ENCODE data around the gene NCR2. TPM values are rescaled to one million over a fixed set of nuclear protein-coding genes. Genes with fewer than 3 reads are reported as not detected.

The NCR2 gene
- total RNA-seq, 1 donor from 2014 or later = not detected

DNA sequence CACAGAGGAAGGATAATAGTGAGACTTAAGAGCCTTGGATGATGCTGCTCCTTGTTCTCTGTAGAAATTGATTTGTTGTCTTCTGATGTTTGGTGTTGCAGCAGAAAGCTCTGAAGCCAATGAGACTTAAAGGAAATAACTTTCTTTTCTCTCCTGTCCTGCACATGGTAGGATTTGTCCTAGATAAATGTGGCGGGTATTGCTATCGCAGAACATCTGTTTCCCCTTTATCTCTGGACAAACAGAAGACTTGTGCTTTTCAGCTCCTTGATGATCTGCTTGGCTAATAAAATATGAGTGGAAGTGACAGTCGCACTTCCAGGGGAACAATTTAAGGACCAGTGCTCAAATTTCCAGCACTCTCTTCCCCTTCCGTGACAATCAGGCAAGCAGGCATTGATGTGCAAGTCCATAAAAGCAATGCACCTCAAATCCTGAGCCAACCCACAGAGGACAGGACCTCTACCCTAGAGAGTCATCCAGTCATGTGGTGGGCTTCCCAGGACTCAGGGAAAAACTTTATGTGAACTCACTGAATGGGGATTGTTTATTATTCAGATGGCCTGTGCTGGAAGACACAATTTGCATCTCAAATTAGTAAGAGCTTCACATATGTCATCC lies 9.9 kb upstream of the NCR2 start:
- H3K27me3 ChIP-seq = no peaks in the 10 kb centered on the region
- no peak for DNase-seq (ENCODE audit: low spot score in 2 of 2)
- H3K27ac ChIP-seq = no peak overlapping the region
- no peaks in the 10 kb centered on the region for H3K36me3 ChIP-seq
- no peaks in the 10 kb centered on the region for H3K4me1 ChIP-seq
- no peaks in the 10 kb centered on the region for H3K9me3 ChIP-seq
- intact Hi-C loops (cut with DNase I) = no loop called here
- TF ChIP-seq, protein P1, sequence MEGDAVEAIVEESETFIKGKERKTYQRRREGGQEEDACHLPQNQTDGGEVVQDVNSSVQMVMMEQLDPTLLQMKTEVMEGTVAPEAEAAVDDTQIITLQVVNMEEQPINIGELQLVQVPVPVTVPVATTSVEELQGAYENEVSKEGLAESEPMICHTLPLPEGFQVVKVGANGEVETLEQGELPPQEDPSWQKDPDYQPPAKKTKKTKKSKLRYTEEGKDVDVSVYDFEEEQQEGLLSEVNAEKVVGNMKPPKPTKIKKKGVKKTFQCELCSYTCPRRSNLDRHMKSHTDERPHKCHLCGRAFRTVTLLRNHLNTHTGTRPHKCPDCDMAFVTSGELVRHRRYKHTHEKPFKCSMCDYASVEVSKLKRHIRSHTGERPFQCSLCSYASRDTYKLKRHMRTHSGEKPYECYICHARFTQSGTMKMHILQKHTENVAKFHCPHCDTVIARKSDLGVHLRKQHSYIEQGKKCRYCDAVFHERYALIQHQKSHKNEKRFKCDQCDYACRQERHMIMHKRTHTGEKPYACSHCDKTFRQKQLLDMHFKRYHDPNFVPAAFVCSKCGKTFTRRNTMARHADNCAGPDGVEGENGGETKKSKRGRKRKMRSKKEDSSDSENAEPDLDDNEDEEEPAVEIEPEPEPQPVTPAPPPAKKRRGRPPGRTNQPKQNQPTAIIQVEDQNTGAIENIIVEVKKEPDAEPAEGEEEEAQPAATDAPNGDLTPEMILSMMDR (IDR thresholded peaks at IDR 0.05) = no peak
- H3K4me3 ChIP-seq = no peak overlapping the region

DNA sequence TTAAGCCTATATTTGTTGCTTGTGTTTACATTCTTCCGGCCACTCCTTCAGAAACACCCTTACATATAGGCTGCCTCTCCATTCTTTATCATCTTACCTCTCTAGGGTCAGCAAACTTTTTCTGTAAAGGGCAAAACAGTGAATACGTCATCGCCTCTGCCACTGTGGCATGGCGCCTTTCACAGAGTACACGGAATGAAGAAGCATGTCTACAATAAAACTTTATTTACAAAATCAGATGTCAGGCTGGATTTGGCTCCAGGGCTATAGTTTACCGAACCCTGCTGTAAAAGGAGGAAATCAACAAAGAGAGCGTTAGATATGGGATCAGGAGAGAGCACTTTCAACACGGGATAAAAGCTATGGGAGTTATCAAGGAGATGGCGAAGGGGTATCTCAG lies 9.3 kb upstream of the NCR2 start:
- TF ChIP-seq, protein P1 (IDR thresholded peaks at IDR 0.05) = no peak
- no peaks in the 10 kb centered on the region for H3K4me1 ChIP-seq
- H3K4me3 ChIP-seq = no peak overlapping the region

DNA sequence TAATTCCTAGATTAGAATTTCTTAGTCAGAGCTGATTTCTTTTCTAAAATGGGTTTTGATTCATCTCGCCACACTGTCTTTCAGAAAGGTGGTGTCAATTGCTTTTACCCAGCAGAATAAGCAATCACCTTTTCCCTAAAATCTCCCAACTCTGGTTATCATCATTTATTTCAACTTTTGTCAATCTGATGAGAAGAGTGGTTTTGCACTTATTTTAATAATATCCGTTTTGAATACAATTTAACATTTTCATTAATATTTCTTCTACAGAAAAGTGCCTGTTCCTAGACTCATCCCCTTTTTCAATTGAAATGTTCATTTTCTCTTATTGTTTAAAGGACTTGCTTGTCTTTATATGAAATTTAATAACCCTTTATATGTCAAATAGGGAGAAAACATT lies 8.2 kb upstream of the NCR2 start:
- Histone ChIP-seq H3K36me3 (no peaks in the 10 kb centered on the region), H3K4me1 (no peaks in the 10 kb centered on the region), H3K27ac (no peak overlapping the region), H3K27me3 (no peaks in the 10 kb centered on the region), H3K4me3 (no peak overlapping the region), H3K9me3 (no peaks in the 10 kb centered on the region)
- DNase-seq (ENCODE audit: low spot score in 2 of 2) = no peak
- intact Hi-C loops (cut with DNase I) = no loop called here
- TF ChIP-seq, protein P1 (IDR thresholded peaks at IDR 0.05) = no peak

More for the DNA sequence above, 9.3 kb upstream of the NCR2 start:
- DNase-seq (ENCODE audit: low spot score in 2 of 2) = no peak
- H3K36me3 ChIP-seq = no peaks in the 10 kb centered on the region
- intact Hi-C loops (cut with DNase I) = no loop called here
- no peak overlapping the region for H3K27ac ChIP-seq
- H3K27me3 ChIP-seq = no peaks in the 10 kb centered on the region
- no peaks in the 10 kb centered on the region for H3K9me3 ChIP-seq

DNA sequence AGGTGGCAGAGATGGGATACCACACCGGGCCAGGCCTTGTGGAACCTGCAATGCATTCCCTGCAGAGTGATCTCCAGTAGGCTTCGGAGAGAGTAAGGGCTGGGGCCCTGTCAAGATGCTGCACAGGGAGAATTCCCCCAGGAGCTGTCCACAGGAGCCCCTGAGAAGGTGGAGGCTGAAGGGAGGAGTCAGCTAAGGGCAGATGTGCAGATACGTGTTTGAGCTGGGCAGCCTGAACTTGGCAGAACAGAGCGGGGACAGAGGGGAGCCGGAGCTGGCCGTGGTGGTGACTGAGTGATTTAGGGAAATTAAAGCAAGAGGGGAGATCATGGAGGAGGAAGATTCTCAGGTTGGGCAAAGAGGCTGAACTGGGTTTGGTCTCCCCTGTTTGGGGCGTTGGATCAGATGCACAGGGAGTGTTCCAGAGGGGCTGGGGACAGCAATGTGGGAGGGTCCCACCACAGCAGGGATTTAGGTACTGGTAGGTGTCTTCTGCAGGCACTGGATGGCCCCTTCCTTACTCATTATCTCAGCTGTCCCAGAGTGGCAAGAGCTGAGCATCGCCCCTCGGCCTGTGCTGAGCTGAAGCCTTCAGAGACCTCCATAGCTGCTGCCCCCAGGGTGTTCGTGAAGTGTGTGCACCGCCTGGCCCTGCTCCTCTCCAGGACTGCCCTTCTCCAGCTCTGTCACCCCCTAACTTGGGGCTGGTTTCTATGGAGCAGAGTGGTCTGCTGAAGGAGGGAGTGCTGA lies 3.8 kb upstream of the NCR2 start:
- Histone ChIP-seq H3K4me1 (no peaks in the 10 kb centered on the region), H3K4me3 (no peak overlapping the region), H3K9me3 (no peaks in the 10 kb centered on the region), H3K27me3 (no peaks in the 10 kb centered on the region), H3K36me3 (no peaks in the 10 kb centered on the region), H3K27ac (no peak overlapping the region)
- no peak for DNase-seq (ENCODE audit: low spot score in 2 of 2)
- intact Hi-C loops (cut with DNase I) = no loop called here
- TF ChIP-seq, protein P1 (IDR thresholded peaks at IDR 0.05) = no peak

DNA sequence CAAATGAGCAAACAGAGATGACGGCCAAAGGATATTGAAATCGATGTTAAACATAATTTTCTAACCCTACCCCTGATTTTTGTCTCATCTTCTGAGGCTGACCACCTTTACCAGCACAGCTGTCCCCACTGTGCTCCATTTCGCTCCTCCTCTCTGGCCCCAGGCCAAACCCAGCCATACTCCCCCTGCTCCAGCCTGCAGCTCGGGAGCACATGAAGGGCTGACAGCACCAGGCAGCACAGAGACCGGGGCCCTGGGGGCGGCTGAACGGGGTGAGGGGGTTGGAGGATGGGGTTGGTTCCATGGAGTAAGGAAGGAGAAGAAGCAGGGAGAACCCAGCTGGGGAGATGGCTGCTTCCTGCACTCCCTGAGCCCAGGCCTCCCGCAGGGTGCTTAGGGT lies 3.2 kb upstream of the NCR2 start:
- no peak for DNase-seq (ENCODE audit: low spot score in 2 of 2)
- Histone ChIP-seq H3K4me3 (no peak overlapping the region), H3K27ac (no peak overlapping the region), H3K27me3 (no peaks in the 10 kb centered on the region), H3K36me3 (no peaks in the 10 kb centered on the region), H3K9me3 (no peaks in the 10 kb centered on the region), H3K4me1 (no peaks in the 10 kb centered on the region)
- intact Hi-C loops (cut with DNase I) = no loop called here
- TF ChIP-seq, protein P1 (IDR thresholded peaks at IDR 0.05) = no peak
